ENCODE measurements around the gene PIN1.

The PIN1 gene

DNA sequence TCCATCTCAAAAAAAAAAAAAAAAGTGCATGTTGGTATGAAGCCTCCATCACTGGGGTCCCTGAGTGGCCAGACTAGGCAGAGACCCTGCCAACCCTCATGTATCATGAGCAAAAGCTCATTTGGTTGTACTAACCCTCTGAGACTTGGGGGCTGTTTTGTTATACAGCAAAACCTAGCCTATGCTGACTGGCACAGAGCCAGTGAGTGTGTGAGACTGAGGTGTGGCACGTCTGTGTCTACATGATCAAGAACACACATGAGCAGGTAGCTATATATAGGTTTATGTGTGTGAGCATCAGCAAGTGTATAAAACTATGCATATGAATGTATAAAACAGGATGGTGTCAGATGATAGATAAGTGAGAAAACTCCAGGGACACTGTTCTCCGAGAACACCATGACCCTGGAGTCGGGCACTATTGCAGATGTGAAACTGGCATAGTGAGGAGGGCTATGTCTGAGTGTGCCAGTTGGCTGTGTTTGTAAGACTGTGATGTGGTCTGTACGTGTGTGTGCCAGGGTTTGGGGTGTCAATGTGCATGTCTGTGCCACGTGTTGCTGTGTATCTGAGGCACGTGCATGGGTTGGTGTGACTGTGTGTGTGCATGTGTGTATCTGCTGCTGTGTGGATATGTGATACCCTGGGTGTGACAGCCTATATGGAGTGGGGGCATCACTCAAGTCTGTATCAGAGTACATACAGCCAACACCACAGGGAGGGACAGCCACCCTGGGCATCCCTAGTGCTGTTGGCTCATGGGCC lies 56.7 kb downstream of the PIN1 start:
- DNase-seq: no peak
